K562 (cell line): ENCODE measurements around the gene SERPING1. TPM values are rescaled to one million over a fixed set of nuclear protein-coding genes. Genes with fewer than 3 reads are reported as not detected.

Source experiments
- ATAC-seq: fragments of 200-7000 bp; cut with Tn5 transposase; 3 replicates; pipeline ENCODE4 v1.9.1; 2020; ENCODE audit warnings: moderate library complexity
- BruUV-seq: library from RNA; stranded (reverse); fragments of 400-500 nt; replicated peaks from 2 replicates; lab custom pipeline; 2021; lab: Mats Ljungman, UMichigan
- CTCF ChIA-PET: fragments of 300-600 bp; formaldehyde crosslinking; extraction: SDS; loops from one replicate; lab custom pipeline; 2021; ENCODE audit warnings: low intra/inter-chr PET ratio; lab: Yijun Ruan, JAX
- POLR2A ChIA-PET: fragments of 300-600, 350-650 bp; sonication (Branson Sonifier 250); formaldehyde crosslinking; extraction: SDS; loops from one replicate; lab custom pipeline; 2021; ENCODE audit warnings: antibody characterized with exemption, inconsistent platforms; lab: Yijun Ruan, JAX
- DNase-seq, 4 experiments: peaks; one replicate each; pipeline versions ENCODE4 v3.0.0 to v3.0.0-alpha.2; 2011 to 2018; ENCODE audit warnings: low spot score in 3 of 4, mixed read lengths in 3 of 4; ENCODE audit errors: extremely low read depth in 1 of 4
- FAIRE-seq: peaks from 2 replicates; lab custom pipeline; 2011; peaks lifted over from hg19 to GRCh38; lab: Jason Lieb, UNC
- H2AFZ ChIP-seq: 2 replicates; pipeline ENCODE4 v1.6.0; 2011; ENCODE audit warnings: low read depth, low read length, control low read depth, inconsistent platforms
- H3K27ac ChIP-seq: fragments of 200-600 bp; 3 replicates; pipeline ENCODE4 v1.8.0; 2011; ENCODE audit warnings: low read depth, mild to moderate bottlenecking, control low read depth, inconsistent platforms, low read length, moderate library complexity, mixed read lengths; ENCODE audit errors: extremely low read depth
- H3K27me3 ChIP-seq, 2 experiments: fragments of 300-600 bp in 1 of 2; 2 replicates in 1 of 2; 3 replicates in 1 of 2; pipeline versions ENCODE4 v1.6.0 to v1.8.0; 2011; ENCODE audit warnings: inconsistent platforms in 2 of 2, low read length in 2 of 2, mild to moderate bottlenecking in 1 of 2, mixed read lengths in 1 of 2, moderate library complexity in 1 of 2; ENCODE audit not compliant: control insufficient read depth in 2 of 2, insufficient read depth in 2 of 2
- H3K36me3 ChIP-seq: fragments of 300-600 bp; 3 replicates; pipeline ENCODE4 v1.8.0; 2011; ENCODE audit warnings: mild to moderate bottlenecking, low read length, inconsistent platforms; ENCODE audit not compliant: control insufficient read depth, insufficient read depth
- H3K4me1 ChIP-seq, 2 experiments: fragments of 200-600 bp in 1 of 2; replicated peaks in 1 of 2; 2 replicates in 1 of 2; 3 replicates in 1 of 2; pipeline versions ENCODE4 v1.5.1 to v1.8.0; 2011; ENCODE audit warnings: inconsistent platforms in 2 of 2, low read length in 2 of 2, mild to moderate bottlenecking in 1 of 2, mixed read lengths in 1 of 2, moderate library complexity in 1 of 2; ENCODE audit not compliant: control insufficient read depth in 2 of 2, insufficient read depth in 2 of 2
- H3K4me2 ChIP-seq: 2 replicates; pipeline ENCODE4 v1.6.1; 2011; ENCODE audit warnings: low read length, control low read depth, inconsistent platforms, mixed read lengths; ENCODE audit not compliant: insufficient read depth
- H3K4me3 ChIP-seq: fragments of 200-600 bp; sonication (generic), shearing (Covaris generic); 2 replicates; pipeline ENCODE4 v1.5.1; 2016; ENCODE audit warnings: control low read depth, inconsistent platforms
- H3K79me2 ChIP-seq: fragments of 200-600 bp; 3 replicates; pipeline ENCODE4 v1.8.0; 2011; ENCODE audit warnings: low read length, inconsistent platforms; ENCODE audit not compliant: control insufficient read depth, insufficient read depth
- H3K9ac ChIP-seq, 2 experiments: 2 replicates each; pipeline versions ENCODE4 v1.6.0 to v1.6.1; 2011; ENCODE audit warnings: low read depth in 2 of 2, low read length in 2 of 2, control low read depth in 1 of 2, inconsistent platforms in 1 of 2, mild to moderate bottlenecking in 1 of 2, mixed read lengths in 1 of 2; ENCODE audit not compliant: insufficient read depth in 1 of 2
- H3K9me1 ChIP-seq: one replicate; pipeline ENCODE4 v1.6.0; 2011; ENCODE audit warnings: inconsistent platforms, mild to moderate bottlenecking, low read length, moderate library complexity; ENCODE audit not compliant: control insufficient read depth, insufficient read depth
- H3K9me3 ChIP-seq: replicated peaks from 2 replicates; pipeline ENCODE4 v1.5.1; 2011; ENCODE audit warnings: low read depth, low read length, inconsistent platforms; ENCODE audit not compliant: control insufficient read depth, insufficient read depth
- H4K20me1 ChIP-seq: replicated peaks from 2 replicates; pipeline ENCODE4 v1.6.1; 2011; ENCODE audit warnings: low read length, inconsistent platforms, mixed read lengths; ENCODE audit not compliant: control insufficient read depth, insufficient read depth
- CBX3 ChIP-seq, 2 experiments: IDR thresholded peaks; 1 replicate in 1 of 2; 2 replicates in 1 of 2; pipeline ENCODE4 v1.6.1; 2012; ENCODE audit warnings: inconsistent platforms in 2 of 2, low read length in 2 of 2, borderline replicate concordance in 1 of 2, control low read depth in 1 of 2
- RBM25 ChIP-seq: fragments of 200-400 bp; formaldehyde crosslinking; IDR thresholded peaks from 2 replicates; pipeline ENCODE4 v1.6.1; 2018; ENCODE audit warnings: low read length, low read depth, moderate library complexity; ENCODE audit not compliant: severe bottlenecking
- REST ChIP-seq, 2 experiments: fragments of 450-650 bp; formaldehyde crosslinking in 1 of 2; IDR thresholded peaks; 2 replicates each; pipeline versions ENCODE4 v1.4.0 to v1.6.1; 2014 to 2020; ENCODE audit warnings: mild to moderate bottlenecking in 2 of 2, borderline replicate concordance in 1 of 2, low read depth in 1 of 2
- ZFP36 ChIP-seq: fragments of 150-350 bp; IDR thresholded peaks from 2 replicates; pipeline ENCODE4 v1.6.1; 2018; ENCODE audit warnings: low read length, low read depth; ENCODE audit not compliant: partially characterized antibody
- WGBS: fragments of 100-300 bp; shearing (Covaris generic); methylation state at CpG from one replicate; pipeline ENCODE4 v1.1.6; 2016; ENCODE audit warnings: low coverage, mixed read lengths; ENCODE audit not compliant: insufficient coverage; ENCODE audit errors: missing lambda C conversion rate; 5-methylcytosine and 5-hydroxymethylcytosine counted together
- in situ Hi-C: fragments of 300-500 bp; cut with MboI; formaldehyde crosslinking; loops from 4 replicates; pipeline ENCODE4 v1.15.0; 2018; ENCODE audit warnings: inconsistent platforms, mixed read lengths
- intact Hi-C: fragments of 100-400 bp; cut with micrococcal nuclease; formaldehyde crosslinking; loops from 2 replicates; pipeline ENCODE4 v1.14.2; 2022
- polyA plus RNA-seq, 8 experiments: library from polyadenylated mRNA; depleted of rRNA in 4 of 8; stranded (reverse) in 5 of 8; unstranded in 3 of 8; fragments of >200 nt; fragmentation: Nextera tagmentation in 2 of 8; fragmentation: Illumina TruSeq in 1 of 8; extraction: Ambion mirVana in 2 of 8; extraction: Trizol in 1 of 8; gene quantifications; 2 replicates each; pipeline versions ENCODE4 v1.2.1 to v1.2.3, GENCODE V29; 2011 to 2014; ENCODE audit warnings: inconsistent platforms in 1 of 8, missing spikeins in 1 of 8
- total RNA-seq, 7 experiments: library from RNA; depleted of rRNA in 6 of 7; stranded (reverse); fragments of >200 nt in 6 of 7; fragmentation: Illumina TruSeq in 2 of 7; extraction: Trizol in 2 of 7; gene quantifications; 2 replicates each; pipeline versions ENCODE4 v1.2.1 to v1.2.3, GENCODE V29; 2011 to 2021; ENCODE audit warnings: low replicate concordance in 1 of 7

Gene SERPING1
- total and polyA plus RNA-seq, 9 of the 15 experiments (the other 6 are each of a cell fraction or from before 2014, with no cell fraction given): 0.10 to 1.00 (median 0.21) TPM; not detected in 2

- intact Hi-C loops (no loop called here), in situ Hi-C loops (no loop called here)
- no peak overlapping the region for H3K4me2 ChIP-seq
- no peak overlapping the region for H2AFZ ChIP-seq
- H3K79me2 ChIP-seq: no peaks in the 10 kb centered on the region
- H3K4me3 ChIP-seq: no peak overlapping the region
- BruUV-seq: no TSS peak
- FAIRE-seq: no peak
- H3K36me3 ChIP-seq: no peaks in the 10 kb centered on the region
- H3K4me1 ChIP-seq: peaks cover 0 to 6% of the 10 kb centered on the region in 2 experiments; a peak in 2 of 5 replicates
- no peak for DNase-seq
- POLR2A ChIA-PET: interaction anchor here (0.5 to 0.6 kb wide), 2 partner anchors 84 to 203 kb away, joined by 3 to 4 read pairs; no protein-coding TSS in a partner anchor
- H3K9ac ChIP-seq: no peak overlapping the region
- ATAC-seq: no peak
- CTCF ChIA-PET: interaction anchor here (0.6 kb wide), 1 partner anchor 56 kb away, joined by 3 read pairs; no protein-coding TSS in a partner anchor
- no peaks in the 10 kb centered on the region for H3K9me1 ChIP-seq
- H3K27me3 ChIP-seq: peaks cover 18 to 33% of the 10 kb centered on the region in 2 experiments
- H4K20me1 ChIP-seq: no peaks in the 10 kb centered on the region
- WGBS: 1% methylated on average over 6 of the region's 6 CpGs
- no peak overlapping the region for H3K27ac ChIP-seq
- peak; percentile 86 for TF ChIP-seq ZFP36
- TF ChIP-seq RBM25: peak; percentile 52
- no peak for TF ChIP-seq REST (IDR thresholded peaks at IDR 0.05; ENCODE audit: borderline replicate concordance)
- TF ChIP-seq REST (CRISPR knock-in tag; IDR thresholded peaks at IDR 0.05; ENCODE audit: low read depth): no peak
- TF ChIP-seq CBX3 (IDR thresholded peaks at IDR 0.05; ENCODE audit: borderline replicate concordance in 1 of 2, low read length in 2 of 2): no peak
- no peaks in the 10 kb centered on the region for H3K9me3 ChIP-seq
Observed at GRCh38 chr11:57633394-57634070, 36.0 kb downstream of the SERPING1 start.
